Nephron progenitor cell (in vitro differentiated cells): ENCODE measurements around the gene KDSR.

Experiments used
- DNase-seq: peaks from one replicate; pipeline ENCODE4 v3.0.0; 2021
- H3K27ac Mint-ChIP-seq: 2 replicates; pipeline ENCODE4 v1.8.0; 2021; ENCODE audit warnings: mild to moderate bottlenecking, moderate library complexity, mixed read lengths
- H3K27me3 Mint-ChIP-seq: 2 replicates; pipeline ENCODE4 v1.8.0; 2021; ENCODE audit warnings: mild to moderate bottlenecking, low read depth, mixed read lengths; ENCODE audit not compliant: poor library complexity
- H3K36me3 Mint-ChIP-seq: 2 replicates; pipeline ENCODE4 v1.8.0; 2021; ENCODE audit warnings: low read depth, mixed read lengths
- H3K4me1 Mint-ChIP-seq: 2 replicates; pipeline ENCODE4 v1.8.0; 2021; ENCODE audit warnings: mixed read lengths
- H3K4me3 Mint-ChIP-seq: 2 replicates; pipeline ENCODE4 v1.8.0; 2021; ENCODE audit warnings: mild to moderate bottlenecking, moderate library complexity, mixed read lengths
- H3K9me3 Mint-ChIP-seq: 2 replicates; pipeline ENCODE4 v1.8.0; 2021; ENCODE audit warnings: mild to moderate bottlenecking, moderate library complexity, mixed read lengths
- TF ChIP-seq, protein P1 (sequence below): fragments of 200-600 bp; sonication (generic); IDR thresholded peaks from 2 replicates; pipeline ENCODE4 v1.5.0; 2021; ENCODE audit warnings: antibody characterized with exemption

The KDSR gene

DNA sequence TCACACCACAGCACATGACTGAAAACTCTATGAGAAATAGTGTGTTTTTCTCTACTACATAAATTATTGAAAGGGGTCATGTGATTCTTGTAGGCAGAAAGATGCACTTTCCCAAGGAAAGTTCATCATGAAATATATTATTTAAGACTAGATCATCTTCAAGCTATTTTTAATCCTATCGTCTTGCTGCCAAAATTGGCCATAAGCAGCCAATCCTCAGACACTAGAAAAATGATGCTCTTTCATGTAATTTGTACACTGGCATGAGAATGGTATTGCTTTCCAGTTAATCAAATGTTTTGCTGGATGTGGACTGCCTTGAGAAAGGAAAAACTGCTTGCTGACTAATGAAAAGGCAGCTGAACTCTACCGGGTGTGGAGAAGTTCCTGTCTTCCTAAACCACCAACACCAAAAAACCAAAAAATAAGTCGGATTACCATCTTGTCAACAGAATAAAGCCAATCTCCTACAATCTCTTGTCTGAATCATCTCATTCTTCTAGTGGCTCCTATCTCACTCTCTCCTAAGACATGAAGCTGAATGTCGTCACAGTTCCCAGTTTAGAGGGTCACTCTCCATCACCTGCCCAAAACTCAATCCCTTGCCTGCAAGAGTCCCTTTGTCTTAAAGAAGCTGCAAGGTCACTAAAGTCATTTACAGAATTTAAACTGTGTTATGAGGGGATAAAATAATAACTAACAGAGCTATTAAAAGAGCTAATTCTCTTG is 52.8 kb downstream of the KDSR start:
- H3K36me3 Mint-ChIP-seq, result peaks cover 24% of the 10 kb centered on the region
- no peak overlapping the region for H3K4me3 Mint-ChIP-seq
- H3K27me3 Mint-ChIP-seq, result peaks cover 46% of the 10 kb centered on the region
- H3K27ac Mint-ChIP-seq, result no peak overlapping the region
- H3K9me3 Mint-ChIP-seq, result no peaks in the 10 kb centered on the region
- H3K4me1 Mint-ChIP-seq, result peaks cover 57% of the 10 kb centered on the region
- no peak for DNase-seq
- TF ChIP-seq, protein P1, sequence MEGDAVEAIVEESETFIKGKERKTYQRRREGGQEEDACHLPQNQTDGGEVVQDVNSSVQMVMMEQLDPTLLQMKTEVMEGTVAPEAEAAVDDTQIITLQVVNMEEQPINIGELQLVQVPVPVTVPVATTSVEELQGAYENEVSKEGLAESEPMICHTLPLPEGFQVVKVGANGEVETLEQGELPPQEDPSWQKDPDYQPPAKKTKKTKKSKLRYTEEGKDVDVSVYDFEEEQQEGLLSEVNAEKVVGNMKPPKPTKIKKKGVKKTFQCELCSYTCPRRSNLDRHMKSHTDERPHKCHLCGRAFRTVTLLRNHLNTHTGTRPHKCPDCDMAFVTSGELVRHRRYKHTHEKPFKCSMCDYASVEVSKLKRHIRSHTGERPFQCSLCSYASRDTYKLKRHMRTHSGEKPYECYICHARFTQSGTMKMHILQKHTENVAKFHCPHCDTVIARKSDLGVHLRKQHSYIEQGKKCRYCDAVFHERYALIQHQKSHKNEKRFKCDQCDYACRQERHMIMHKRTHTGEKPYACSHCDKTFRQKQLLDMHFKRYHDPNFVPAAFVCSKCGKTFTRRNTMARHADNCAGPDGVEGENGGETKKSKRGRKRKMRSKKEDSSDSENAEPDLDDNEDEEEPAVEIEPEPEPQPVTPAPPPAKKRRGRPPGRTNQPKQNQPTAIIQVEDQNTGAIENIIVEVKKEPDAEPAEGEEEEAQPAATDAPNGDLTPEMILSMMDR, result no peak

DNA sequence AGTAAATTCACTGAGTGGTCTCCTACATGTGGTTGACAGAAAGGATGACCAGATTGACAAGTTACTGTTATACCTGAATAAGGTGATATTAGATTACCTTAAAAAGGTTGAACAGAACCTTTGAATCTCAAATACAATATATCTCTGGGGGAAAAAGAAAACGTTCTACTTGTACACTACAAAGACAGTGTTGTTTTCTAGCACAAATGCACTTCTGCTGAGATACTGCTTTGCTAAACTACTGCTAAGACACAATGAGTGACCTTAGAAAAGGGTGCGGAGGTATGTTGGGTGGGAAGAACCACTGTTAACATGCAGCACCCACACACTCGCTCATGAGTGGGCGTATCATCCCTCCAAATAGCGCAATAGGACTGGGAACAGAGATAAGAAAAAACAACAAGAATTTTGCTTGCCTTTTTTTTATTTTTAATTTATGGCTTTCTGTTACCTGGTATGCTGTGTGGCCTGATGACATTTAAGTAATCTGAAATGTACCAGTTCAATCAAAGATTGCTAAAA is 53.5 kb downstream of the KDSR start:
- Mint-ChIP-seq H3K4me1 (peaks cover 49% of the 10 kb centered on the region), H3K4me3 (no peak overlapping the region), H3K27ac (no peak overlapping the region), H3K27me3 (peaks cover 38% of the 10 kb centered on the region), H3K9me3 (no peaks in the 10 kb centered on the region), H3K36me3 (peaks cover 24% of the 10 kb centered on the region)
- TF ChIP-seq, protein P1, result no peak
- no peak for DNase-seq

DNA sequence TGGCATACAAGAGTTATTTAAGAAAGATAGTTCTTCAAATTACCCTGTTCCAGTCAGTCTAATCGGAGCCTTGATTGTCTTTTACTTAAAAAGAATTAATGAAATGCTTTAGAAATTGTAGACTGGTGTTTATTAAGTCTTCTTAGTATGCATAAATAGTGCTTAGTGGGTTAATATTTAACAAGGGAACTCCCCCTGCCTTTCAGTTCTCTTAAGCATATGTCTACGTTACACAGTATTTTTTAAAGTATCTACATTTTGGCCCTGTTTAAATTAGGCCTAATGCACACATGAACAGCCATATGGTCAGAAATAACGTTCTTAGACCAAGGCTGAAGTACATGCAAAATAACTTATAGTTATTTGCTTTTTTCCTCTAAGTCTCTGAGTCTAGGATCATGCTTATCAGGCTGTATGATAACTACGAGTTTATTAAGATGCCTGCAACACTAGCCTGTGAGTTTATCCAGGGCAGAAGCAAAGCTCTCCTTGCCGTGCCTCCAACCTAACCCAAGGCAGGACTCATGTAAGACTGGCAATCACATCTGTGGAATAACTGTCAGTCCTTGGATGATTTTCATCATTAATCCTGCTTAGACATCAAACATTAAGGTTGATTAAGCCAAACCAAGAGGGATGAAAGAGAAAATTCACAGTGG is 54.1 kb downstream of the KDSR start:
- Mint-ChIP-seq H3K27me3 (peaks cover 32% of the 10 kb centered on the region), H3K36me3 (peaks cover 24% of the 10 kb centered on the region), H3K27ac (no peak overlapping the region), H3K4me1 (peaks cover 43% of the 10 kb centered on the region), H3K9me3 (no peaks in the 10 kb centered on the region), H3K4me3 (no peak overlapping the region)
- TF ChIP-seq, protein P1, result no peak
- DNase-seq, result no peak

DNA sequence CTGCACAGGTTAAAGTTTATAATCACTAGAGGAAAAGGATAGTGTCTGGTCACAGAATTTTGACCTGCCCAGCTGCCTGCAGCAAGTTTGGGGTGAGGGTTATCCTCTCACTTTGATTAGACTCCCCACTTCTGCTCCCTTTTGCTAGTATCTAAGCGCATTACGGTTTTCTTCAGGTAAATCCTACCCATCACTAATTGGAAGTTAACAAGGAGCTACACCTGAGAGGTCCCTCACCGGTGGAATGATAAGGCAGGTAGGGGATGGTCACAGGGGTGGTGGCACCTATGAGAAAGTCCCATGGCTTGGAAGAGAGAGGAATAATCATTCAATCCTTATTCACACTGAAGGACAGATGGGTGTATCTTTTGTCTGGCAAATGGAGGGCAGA is 55.0 kb downstream of the KDSR start:
- DNase-seq, result no peak
- TF ChIP-seq, protein P1, result no peak
- peaks cover 26% of the 10 kb centered on the region for H3K27me3 Mint-ChIP-seq
- H3K4me1 Mint-ChIP-seq, result peaks cover 40% of the 10 kb centered on the region
- no peak overlapping the region for H3K27ac Mint-ChIP-seq
- H3K9me3 Mint-ChIP-seq, result no peaks in the 10 kb centered on the region
- H3K36me3 Mint-ChIP-seq, result peaks cover 24% of the 10 kb centered on the region
- H3K4me3 Mint-ChIP-seq, result no peak overlapping the region

DNA sequence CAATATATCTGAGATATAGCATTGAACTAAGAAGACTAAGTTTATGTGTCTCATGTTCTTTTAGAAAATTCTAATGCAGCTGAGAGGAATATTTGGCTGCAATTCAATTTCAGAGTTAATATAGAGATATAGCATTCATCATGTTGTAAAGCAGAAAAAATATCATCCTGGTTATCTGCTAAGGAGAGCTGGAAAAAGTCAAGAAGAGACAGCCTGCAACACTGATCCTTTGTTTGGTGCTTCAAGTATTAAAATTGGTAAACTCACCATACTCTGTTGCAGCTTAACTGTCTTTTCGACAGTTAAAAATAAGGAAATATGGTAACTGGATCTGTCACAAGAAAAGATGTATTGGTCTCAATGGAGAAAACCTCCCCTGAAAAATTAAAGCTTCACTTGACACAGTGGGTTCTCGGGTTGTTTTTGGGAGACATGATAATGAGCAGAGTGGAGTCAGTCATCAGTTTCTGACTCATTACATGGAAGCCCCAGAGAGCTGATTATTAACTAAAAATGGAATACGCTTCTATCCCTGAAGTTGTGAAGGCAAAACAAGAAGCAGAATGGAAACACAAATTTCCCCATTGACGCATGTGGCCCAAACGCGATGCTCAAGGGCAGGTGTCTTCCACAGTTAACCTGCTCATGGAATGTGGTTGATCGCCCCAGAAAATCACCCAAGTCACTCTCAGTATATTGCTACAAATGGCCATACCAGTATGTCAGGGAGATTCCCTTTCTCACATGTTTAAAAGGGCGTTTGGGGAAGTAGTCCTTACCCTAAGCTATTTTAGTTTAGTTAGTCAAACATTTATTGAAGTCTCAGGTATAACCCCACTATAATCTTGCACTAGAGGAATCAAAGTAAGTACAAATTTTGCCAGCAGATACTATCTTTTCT is 55.6 kb downstream of the KDSR start:
- Mint-ChIP-seq H3K27ac (no peak overlapping the region), H3K4me1 (peaks cover 40% of the 10 kb centered on the region), H3K4me3 (no peak overlapping the region), H3K36me3 (peaks cover 31% of the 10 kb centered on the region), H3K27me3 (peaks cover 20% of the 10 kb centered on the region), H3K9me3 (peaks cover 3% of the 10 kb centered on the region)
- TF ChIP-seq, protein P1, result no peak
- DNase-seq, result no peak
